SH-SY5Y (cell line): ENCODE results near the gene NYAP1.

ENCODE experiments used
- GATA2 ChIP-seq: IDR thresholded peaks from 2 replicates; pipeline ENCODE4 v1.6.1; 2011; ENCODE audit warnings: mild to moderate bottlenecking, low read depth, low read length
- GATA3 ChIP-seq: IDR thresholded peaks from 2 replicates; pipeline ENCODE4 v1.6.1; 2011; ENCODE audit warnings: low read depth, mild to moderate bottlenecking, low read length, moderate library complexity

DNA sequence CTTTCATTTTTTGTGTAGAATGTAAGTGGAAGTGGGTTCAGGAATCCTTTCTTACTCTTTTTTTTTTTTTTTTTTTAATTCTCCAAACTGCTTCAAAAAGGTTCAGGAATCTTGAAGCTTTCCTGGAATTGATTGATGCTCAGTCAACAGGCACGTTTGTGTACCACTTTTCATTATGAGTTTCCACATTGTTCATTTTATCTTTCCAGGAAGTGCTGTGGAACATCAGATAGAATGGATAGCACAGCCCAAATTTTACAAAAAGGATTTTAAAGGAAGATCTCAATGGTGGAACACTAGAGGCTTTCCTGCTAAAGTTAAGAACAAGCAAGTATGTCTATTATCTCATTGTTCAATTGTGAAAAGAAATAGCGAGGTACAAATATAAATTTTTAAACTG, 45.6 kb upstream of the NYAP1 start:
- TF ChIP-seq GATA3: no peak
- no peak for TF ChIP-seq GATA2
